ENCODE measurements around the gene IL9.

DNA sequence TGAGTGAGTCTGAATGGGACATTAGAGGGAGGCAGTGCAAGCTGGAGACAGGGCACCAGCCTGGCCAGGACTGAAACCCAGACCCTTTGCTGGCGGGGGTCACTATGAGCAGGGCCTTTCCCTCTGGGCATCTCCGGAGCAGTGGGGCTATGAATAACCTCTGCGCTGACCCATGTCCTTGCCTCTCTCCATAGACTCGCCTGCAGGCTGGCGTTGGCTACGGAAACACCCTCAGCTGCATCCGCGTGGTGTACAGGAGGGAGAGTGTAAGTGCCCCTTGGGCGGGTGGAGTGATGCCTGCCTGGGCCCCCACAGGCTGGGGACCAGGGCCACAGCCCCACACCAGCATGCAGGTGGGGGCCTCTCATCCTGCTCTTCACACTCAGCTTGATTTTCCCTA lies 45.4 kb downstream of the IL9 start:
- TF ChIP-seq CTCF (IDR thresholded peaks at IDR 0.05) (no peak), POLR2A (IDR thresholded peaks at IDR 0.05) (no peak)

Measured in lower leg skin (tissue), 3 donors.